CD14-positive monocyte (primary cell): Measurements from ENCODE around the gene ERICH4. TPM values are rescaled to one million over a fixed set of nuclear protein-coding genes. Genes with fewer than 3 reads are reported as not detected.

Experiments
- DNase-seq, 3 donors: peaks; one replicate each; pipeline ENCODE4 v3.0.0-alpha.2; 2011 to 2022
- H2AFZ ChIP-seq: 2 replicates; pipeline ENCODE4 v1.6.0; 2012; ENCODE audit warnings: mild to moderate bottlenecking, low read depth, low read length, inconsistent platforms; ENCODE audit not compliant: insufficient read depth, poor library complexity, severe bottlenecking
- H3K27ac ChIP-seq, 2 donors: 1 replicate in 1 of 2; 2 replicates in 1 of 2; pipeline ENCODE4 v1.5.1; 2012 to 2013; ENCODE audit warnings: low read length in 2 of 2, control low read depth in 1 of 2, inconsistent platforms in 1 of 2, low read depth in 1 of 2, mild to moderate bottlenecking in 1 of 2
- H3K27me3 ChIP-seq, 2 donors: one replicate each; pipeline versions ENCODE4 v1.6.0 to v1.6.1; 2011 to 2013; ENCODE audit warnings: low read length in 2 of 2; ENCODE audit not compliant: control insufficient read depth in 2 of 2, insufficient read depth in 2 of 2
- H3K36me3 ChIP-seq, 2 donors: replicated peaks in 1 of 2; 1 replicate in 1 of 2; 2 replicates in 1 of 2; pipeline versions ENCODE4 v1.5.1 to v1.6.1; 2012 to 2013; ENCODE audit warnings: low read length in 2 of 2, control low read depth in 1 of 2, inconsistent platforms in 1 of 2, mild to moderate bottlenecking in 1 of 2; ENCODE audit not compliant: insufficient read depth in 2 of 2, control insufficient read depth in 1 of 2
- H3K4me1 ChIP-seq, 2 donors: 1 replicate in 1 of 2; 2 replicates in 1 of 2; pipeline versions ENCODE4 v1.5.1 to v1.6.1; 2012 to 2013; ENCODE audit warnings: low read length in 2 of 2, control low read depth in 1 of 2, inconsistent platforms in 1 of 2, mild to moderate bottlenecking in 1 of 2, moderate library complexity in 1 of 2; ENCODE audit not compliant: insufficient read depth in 2 of 2, control insufficient read depth in 1 of 2
- H3K4me2 ChIP-seq: replicated peaks from 2 replicates; pipeline ENCODE3; 2012; ENCODE audit warnings: low read length, moderate library complexity, mild to moderate bottlenecking; ENCODE audit not compliant: poor library complexity, severe bottlenecking; ENCODE audit errors: extremely low read depth
- H3K4me3 ChIP-seq, 3 experiments: fragments of 200-600 bp in 1 of 3; sonication (generic) in 1 of 3; replicated peaks in 1 of 3; 1 replicate in 2 of 3; 2 replicates in 1 of 3; pipeline ENCODE4 v1.5.1; 2011 to 2013; ENCODE audit warnings: low read length in 3 of 3, mild to moderate bottlenecking in 3 of 3, control low read depth in 2 of 3, low read depth in 2 of 3, inconsistent platforms in 1 of 3, moderate library complexity in 1 of 3
- H3K79me2 ChIP-seq: 2 replicates; pipeline ENCODE4 v1.6.0; 2012; ENCODE audit warnings: mild to moderate bottlenecking, control low read depth, inconsistent platforms, low read length, moderate library complexity; ENCODE audit not compliant: insufficient read depth
- H3K9ac ChIP-seq: 2 replicates; pipeline ENCODE4 v1.6.0; 2017; ENCODE audit warnings: low read length, mild to moderate bottlenecking; ENCODE audit not compliant: insufficient read depth, poor library complexity, severe bottlenecking
- H3K9me3 ChIP-seq, 2 donors: replicated peaks in 1 of 2; 1 replicate in 1 of 2; 2 replicates in 1 of 2; pipeline versions ENCODE4 v1.5.1 to v1.6.1; 2012 to 2013; ENCODE audit warnings: low read length in 2 of 2, control low read depth in 1 of 2; ENCODE audit not compliant: control insufficient read depth in 1 of 2, insufficient read depth in 1 of 2
- H4K20me1 ChIP-seq: 2 replicates; pipeline ENCODE4 v1.6.0; 2012; ENCODE audit warnings: mild to moderate bottlenecking, low read length, control low read depth, moderate library complexity; ENCODE audit not compliant: insufficient read depth
- H3K27ac Mint-ChIP-seq, 7 donors: one replicate each; pipeline ENCODE4 v1.8.0; 2020; ENCODE audit warnings: mild to moderate bottlenecking in 7 of 7, mixed read lengths in 7 of 7, moderate library complexity in 6 of 7, inconsistent platforms in 2 of 7
- H3K27me3 Mint-ChIP-seq, 3 donors: one replicate each; pipeline ENCODE4 v1.8.0; 2021 to 2022; ENCODE audit warnings: low read depth in 3 of 3, mild to moderate bottlenecking in 3 of 3, mixed read lengths in 3 of 3, moderate library complexity in 3 of 3, inconsistent platforms in 1 of 3
- H3K36me3 Mint-ChIP-seq, 2 donors: one replicate each; pipeline ENCODE4 v1.8.0; 2020; ENCODE audit warnings: mixed read lengths in 2 of 2, inconsistent platforms in 1 of 2, mild to moderate bottlenecking in 1 of 2
- H3K4me1 Mint-ChIP-seq: one replicate; pipeline ENCODE4 v1.8.0; 2020; ENCODE audit warnings: mild to moderate bottlenecking, mixed read lengths
- H3K4me3 Mint-ChIP-seq, 2 donors: one replicate each; pipeline ENCODE4 v1.8.0; 2020; ENCODE audit warnings: mild to moderate bottlenecking in 2 of 2, mixed read lengths in 2 of 2, moderate library complexity in 1 of 2
- H3K9me3 Mint-ChIP-seq, 7 donors: one replicate each; pipeline ENCODE4 v1.8.0; 2020 to 2022; ENCODE audit warnings: mixed read lengths in 7 of 7, mild to moderate bottlenecking in 6 of 7, moderate library complexity in 6 of 7, inconsistent platforms in 2 of 7
- WGBS: methylation state at CpG from one replicate; pipeline ENCODE4 v1.1.5; 2013; ENCODE audit warnings: missing lambda C conversion rate; ENCODE audit not compliant: insufficient coverage; 5-methylcytosine and 5-hydroxymethylcytosine counted together
- intact Hi-C, 2 donors: fragments of 100-400 bp; cut with micrococcal nuclease; formaldehyde crosslinking; loops; one replicate each; pipeline versions ENCODE4 v1.15.0 to v1.15.1; 2023
- polyA plus RNA-seq, 3 donors: library from polyadenylated mRNA; depleted of rRNA in 1 of 3; unstranded in 2 of 3; stranded (reverse) in 1 of 3; fragments of 300-500 nt in 2 of 3; fragments of >200 nt in 1 of 3; fragmentation: Illumina TruSeq in 2 of 3; gene quantifications; 1 replicate in 2 of 3; 2 replicates in 1 of 3; pipeline ENCODE4 v1.2.3, GENCODE V29; 2012 to 2021
- TF ChIP-seq, protein P1 (sequence below): fragments of 200-600 bp; IDR thresholded peaks from one replicate; pipeline ENCODE4 v1.8.0; 2022; ENCODE audit warnings: antibody characterized with exemption, mild to moderate bottlenecking

Gene ERICH4
- polyA plus RNA-seq, 3 donors, result 0.09 TPM; not detected in 2

- H3K4me1 Mint-ChIP-seq, result peaks cover 3% of the 10 kb centered on the region
- no peak overlapping the region for H3K4me3 Mint-ChIP-seq
- no peak overlapping the region for H3K27ac Mint-ChIP-seq
- 95% methylated on average over 5 of the region's 15 CpGs for WGBS
- intact Hi-C loops, result no loop called here
- Histone ChIP-seq H3K4me3 (no peak overlapping the region), H3K27ac (no peak overlapping the region), H3K4me2 (no peak overlapping the region), H3K36me3 (no peaks in the 10 kb centered on the region), H3K9ac (no peak overlapping the region), H3K9me3 (no peaks in the 10 kb centered on the region), H3K4me1 (no peaks in the 10 kb centered on the region), H3K27me3 (peaks cover 0 to 6% of the 10 kb centered on the region in 2 donors), H2AFZ (no peak overlapping the region), H3K79me2 (no peaks in the 10 kb centered on the region), H4K20me1 (no peaks in the 10 kb centered on the region)
- H3K27me3 Mint-ChIP-seq, result peaks cover 12 to 26% (median 16%) of the 10 kb centered on the region in 3 donors
- no peaks in the 10 kb centered on the region for H3K36me3 Mint-ChIP-seq
- no peak for DNase-seq
- TF ChIP-seq, protein P1, sequence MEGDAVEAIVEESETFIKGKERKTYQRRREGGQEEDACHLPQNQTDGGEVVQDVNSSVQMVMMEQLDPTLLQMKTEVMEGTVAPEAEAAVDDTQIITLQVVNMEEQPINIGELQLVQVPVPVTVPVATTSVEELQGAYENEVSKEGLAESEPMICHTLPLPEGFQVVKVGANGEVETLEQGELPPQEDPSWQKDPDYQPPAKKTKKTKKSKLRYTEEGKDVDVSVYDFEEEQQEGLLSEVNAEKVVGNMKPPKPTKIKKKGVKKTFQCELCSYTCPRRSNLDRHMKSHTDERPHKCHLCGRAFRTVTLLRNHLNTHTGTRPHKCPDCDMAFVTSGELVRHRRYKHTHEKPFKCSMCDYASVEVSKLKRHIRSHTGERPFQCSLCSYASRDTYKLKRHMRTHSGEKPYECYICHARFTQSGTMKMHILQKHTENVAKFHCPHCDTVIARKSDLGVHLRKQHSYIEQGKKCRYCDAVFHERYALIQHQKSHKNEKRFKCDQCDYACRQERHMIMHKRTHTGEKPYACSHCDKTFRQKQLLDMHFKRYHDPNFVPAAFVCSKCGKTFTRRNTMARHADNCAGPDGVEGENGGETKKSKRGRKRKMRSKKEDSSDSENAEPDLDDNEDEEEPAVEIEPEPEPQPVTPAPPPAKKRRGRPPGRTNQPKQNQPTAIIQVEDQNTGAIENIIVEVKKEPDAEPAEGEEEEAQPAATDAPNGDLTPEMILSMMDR, result no peak
- peaks cover 0 to 3% (median 0%) of the 10 kb centered on the region in 7 donors for H3K9me3 Mint-ChIP-seq
Measured at GRCh38 chr19:41478875-41479756, 36.2 kb downstream of the ERICH4 start.

DNA sequence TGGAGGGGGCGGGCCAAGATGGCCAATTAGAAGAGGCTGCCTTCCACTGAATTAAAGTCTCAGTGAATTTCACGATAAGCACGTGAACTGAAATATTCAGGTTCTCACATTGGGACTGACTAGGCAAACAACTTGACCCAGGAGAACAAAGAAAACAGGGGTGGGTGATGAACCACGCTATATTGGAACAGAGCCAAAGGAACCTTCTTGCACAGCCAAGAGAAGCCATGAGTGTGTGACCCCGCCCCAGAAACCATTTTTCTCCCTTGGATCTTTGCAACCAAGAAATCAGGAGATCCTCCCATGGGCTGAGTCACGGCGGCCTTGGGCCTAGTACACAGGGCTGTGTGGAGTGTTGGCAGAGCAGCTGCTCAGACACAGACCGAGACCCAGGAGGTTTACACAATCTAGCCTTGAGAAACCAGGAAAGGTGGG lies 36.8 kb downstream of the ERICH4 start:
- H3K4me1 ChIP-seq, result no peaks in the 10 kb centered on the region
- TF ChIP-seq, protein P1, result no peak
- H3K27me3 Mint-ChIP-seq, result peaks cover 12 to 27% (median 16%) of the 10 kb centered on the region in 3 donors
- no peak overlapping the region for H3K4me3 Mint-ChIP-seq
- peaks cover 0 to 6% of the 10 kb centered on the region in 2 donors for H3K27me3 ChIP-seq
- no peaks in the 10 kb centered on the region for H3K79me2 ChIP-seq
- H4K20me1 ChIP-seq, result no peaks in the 10 kb centered on the region
- no peaks in the 10 kb centered on the region for H3K36me3 ChIP-seq
- no peak overlapping the region for H3K4me3 ChIP-seq
- H3K9me3 Mint-ChIP-seq, result peaks cover 0 to 3% (median 0%) of the 10 kb centered on the region in 7 donors
- WGBS, result 85% methylated on average over 7 of the region's 8 CpGs
- H3K9ac ChIP-seq, result no peak overlapping the region
- peaks cover 3% of the 10 kb centered on the region for H3K4me1 Mint-ChIP-seq
- no peak overlapping the region for H2AFZ ChIP-seq
- intact Hi-C loops, result no loop called here
- H3K27ac Mint-ChIP-seq, result no peak overlapping the region
- no peaks in the 10 kb centered on the region for H3K9me3 ChIP-seq
- H3K27ac ChIP-seq, result no peak overlapping the region
- no peak for DNase-seq
- no peak overlapping the region for H3K4me2 ChIP-seq
- H3K36me3 Mint-ChIP-seq, result no peaks in the 10 kb centered on the region
